ENCODE measurements around the gene NRF1. TPM values are rescaled to one million over a fixed set of nuclear protein-coding genes. Genes with fewer than 3 reads are reported as not detected.

NRF1 gene
- total and polyA plus RNA-seq, 2 of the 8 experiments (the other 6 are each of a cell fraction or from before 2014, with no cell fraction given): 18.2 to 21.4 TPM

DNA sequence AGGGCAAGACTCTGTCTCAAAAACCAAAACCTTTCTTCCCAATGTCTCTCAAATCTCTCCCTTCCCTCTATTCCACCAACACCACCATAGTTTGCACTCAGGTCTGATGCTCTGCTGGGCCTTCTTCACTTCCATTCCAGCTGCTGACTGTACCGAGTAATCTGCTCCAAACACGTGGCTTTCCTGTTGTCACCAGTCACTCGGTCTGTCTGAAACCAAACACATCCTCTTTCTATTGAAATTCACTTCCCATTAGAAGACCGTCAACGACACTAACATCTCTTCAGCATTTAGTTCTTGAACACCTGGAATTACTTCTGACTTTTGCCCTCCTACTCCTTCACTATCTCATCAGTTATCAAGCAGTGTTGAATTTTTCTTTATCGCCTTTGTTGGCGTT lies 4.7 kb upstream of the NRF1 start (continued):
- TF ChIP-seq KDM1A (IDR thresholded peaks at IDR 0.05; ENCODE audit: borderline replicate concordance, low read length) (no peak), JUN (IDR thresholded peaks at IDR 0.05; ENCODE audit: low read depth, low read length) (no peak), SIRT6 (IDR thresholded peaks at IDR 0.05; ENCODE audit: low read length) (no peak), RXRA (IDR thresholded peaks at IDR 0.05; ENCODE audit: insufficient read depth, low read depth, low read length) (no peak)
- TF ChIP-seq, protein P1, sequence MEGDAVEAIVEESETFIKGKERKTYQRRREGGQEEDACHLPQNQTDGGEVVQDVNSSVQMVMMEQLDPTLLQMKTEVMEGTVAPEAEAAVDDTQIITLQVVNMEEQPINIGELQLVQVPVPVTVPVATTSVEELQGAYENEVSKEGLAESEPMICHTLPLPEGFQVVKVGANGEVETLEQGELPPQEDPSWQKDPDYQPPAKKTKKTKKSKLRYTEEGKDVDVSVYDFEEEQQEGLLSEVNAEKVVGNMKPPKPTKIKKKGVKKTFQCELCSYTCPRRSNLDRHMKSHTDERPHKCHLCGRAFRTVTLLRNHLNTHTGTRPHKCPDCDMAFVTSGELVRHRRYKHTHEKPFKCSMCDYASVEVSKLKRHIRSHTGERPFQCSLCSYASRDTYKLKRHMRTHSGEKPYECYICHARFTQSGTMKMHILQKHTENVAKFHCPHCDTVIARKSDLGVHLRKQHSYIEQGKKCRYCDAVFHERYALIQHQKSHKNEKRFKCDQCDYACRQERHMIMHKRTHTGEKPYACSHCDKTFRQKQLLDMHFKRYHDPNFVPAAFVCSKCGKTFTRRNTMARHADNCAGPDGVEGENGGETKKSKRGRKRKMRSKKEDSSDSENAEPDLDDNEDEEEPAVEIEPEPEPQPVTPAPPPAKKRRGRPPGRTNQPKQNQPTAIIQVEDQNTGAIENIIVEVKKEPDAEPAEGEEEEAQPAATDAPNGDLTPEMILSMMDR (IDR thresholded peaks at IDR 0.05; ENCODE audit: control extremely low read depth in 1 of 3, insufficient read depth in 1 of 3, low read depth in 1 of 3, low read length in 3 of 3): no peak
